Fibroblast of villous mesenchyme (primary cell): ENCODE results near the gene MAP2K1. TPM values are rescaled to one million over a fixed set of nuclear protein-coding genes. Genes with fewer than 3 reads are reported as not detected.

ENCODE experiments used
- DNase-seq: peaks from one replicate; pipeline ENCODE4 v3.0.0-alpha.2; 2010; ENCODE audit warnings: low read depth
- H3K4me3 ChIP-seq: 2 replicates; pipeline ENCODE4 v1.5.1; 2011; ENCODE audit warnings: low read depth, mild to moderate bottlenecking, low read length
- CTCF ChIP-seq: IDR thresholded peaks from 2 replicates; pipeline ENCODE4 v1.5.1; 2012; ENCODE audit warnings: low read depth, mild to moderate bottlenecking, low read length; ENCODE audit not compliant: insufficient read depth
- total RNA-seq: library from RNA; depleted of rRNA; stranded (reverse); fragments of >200 nt; gene quantifications from 2 replicates; pipeline ENCODE4 v1.2.3, GENCODE V29; 2012

Gene MAP2K1
- total RNA-seq, 1 donor, result 26.3 TPM

GRCh38 chr15:66482539-66482938 is 95.8 kb downstream of the MAP2K1 start:
- no peak for DNase-seq

GRCh38 chr15:66483131-66483566 is 96.4 kb downstream of the MAP2K1 start:
- TF ChIP-seq CTCF, result no peak
- no peak overlapping the region for H3K4me3 ChIP-seq
- DNase-seq, result peak; percentile 80

More at GRCh38 chr15:66482539-66482938, 95.8 kb downstream of the MAP2K1 start:
- no peak overlapping the region for H3K4me3 ChIP-seq
- no peak for TF ChIP-seq CTCF

- no peak for DNase-seq
- TF ChIP-seq CTCF, result no peak
- H3K4me3 ChIP-seq, result no peak overlapping the region
Observed at GRCh38 chr15:66484539-66485112, 97.9 kb downstream of the MAP2K1 start.

GRCh38 chr15:66486887-66487286 is 100.2 kb downstream of the MAP2K1 start:
- DNase-seq, result no peak
- TF ChIP-seq CTCF, result no peak
- no peak overlapping the region for H3K4me3 ChIP-seq

- TF ChIP-seq CTCF, result no peak
- H3K4me3 ChIP-seq, result no peak overlapping the region
- DNase-seq, result no peak
Observed at GRCh38 chr15:66488525-66488924, 101.8 kb downstream of the MAP2K1 start.

GRCh38 chr15:66489179-66489791 is 102.6 kb downstream of the MAP2K1 start:
- no peak for DNase-seq
- no peak overlapping the region for H3K4me3 ChIP-seq
- no peak for TF ChIP-seq CTCF
